Measurements from ENCODE around the gene GON4L.
"Not testable (repeated sequence)": the region's sequence is repeated elsewhere in the genome, so short reads cannot be mapped to it uniquely, and the experiment has no call there.

Gene GON4L

DNA sequence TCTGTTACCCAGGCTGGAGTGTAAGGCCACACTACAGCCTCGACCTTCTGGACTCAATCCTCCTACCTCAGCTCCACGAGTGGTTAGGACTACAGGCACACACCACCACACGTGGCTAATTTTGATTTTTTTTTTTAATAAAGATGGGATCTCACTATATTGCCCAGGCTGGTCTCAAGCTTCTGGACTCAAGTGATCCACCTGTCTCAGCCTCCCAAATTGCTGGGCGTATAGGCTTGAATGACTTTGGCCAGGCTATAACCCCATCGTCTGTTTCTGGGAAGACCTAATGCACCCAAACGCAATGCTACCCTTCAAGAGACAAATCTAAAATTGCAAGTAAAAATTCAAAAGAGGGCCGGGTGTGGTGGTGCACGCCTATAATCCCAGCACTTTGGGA, 116.0 kb downstream of the GON4L start:
- TF ChIP-seq, protein P1, sequence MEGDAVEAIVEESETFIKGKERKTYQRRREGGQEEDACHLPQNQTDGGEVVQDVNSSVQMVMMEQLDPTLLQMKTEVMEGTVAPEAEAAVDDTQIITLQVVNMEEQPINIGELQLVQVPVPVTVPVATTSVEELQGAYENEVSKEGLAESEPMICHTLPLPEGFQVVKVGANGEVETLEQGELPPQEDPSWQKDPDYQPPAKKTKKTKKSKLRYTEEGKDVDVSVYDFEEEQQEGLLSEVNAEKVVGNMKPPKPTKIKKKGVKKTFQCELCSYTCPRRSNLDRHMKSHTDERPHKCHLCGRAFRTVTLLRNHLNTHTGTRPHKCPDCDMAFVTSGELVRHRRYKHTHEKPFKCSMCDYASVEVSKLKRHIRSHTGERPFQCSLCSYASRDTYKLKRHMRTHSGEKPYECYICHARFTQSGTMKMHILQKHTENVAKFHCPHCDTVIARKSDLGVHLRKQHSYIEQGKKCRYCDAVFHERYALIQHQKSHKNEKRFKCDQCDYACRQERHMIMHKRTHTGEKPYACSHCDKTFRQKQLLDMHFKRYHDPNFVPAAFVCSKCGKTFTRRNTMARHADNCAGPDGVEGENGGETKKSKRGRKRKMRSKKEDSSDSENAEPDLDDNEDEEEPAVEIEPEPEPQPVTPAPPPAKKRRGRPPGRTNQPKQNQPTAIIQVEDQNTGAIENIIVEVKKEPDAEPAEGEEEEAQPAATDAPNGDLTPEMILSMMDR (IDR thresholded peaks at IDR 0.05; ENCODE audit: low read depth, low read length, missing control alignments), result no peak
- in situ Hi-C loops (cut with HindIII; ENCODE audit: low pct_ligation_motif_present, low sequenced_read_pairs), result no loop called here
- Histone ChIP-seq H3K27me3 (replicated peaks) (no peaks in the 10 kb centered on the region), H3K4me3 (ENCODE audit: low read depth, low read length) (no peak overlapping the region), H3K36me3 (replicated peaks) (peaks cover 29% of the 10 kb centered on the region), H3K27ac (no peak overlapping the region)
- no peak for DNase-seq

DNA sequence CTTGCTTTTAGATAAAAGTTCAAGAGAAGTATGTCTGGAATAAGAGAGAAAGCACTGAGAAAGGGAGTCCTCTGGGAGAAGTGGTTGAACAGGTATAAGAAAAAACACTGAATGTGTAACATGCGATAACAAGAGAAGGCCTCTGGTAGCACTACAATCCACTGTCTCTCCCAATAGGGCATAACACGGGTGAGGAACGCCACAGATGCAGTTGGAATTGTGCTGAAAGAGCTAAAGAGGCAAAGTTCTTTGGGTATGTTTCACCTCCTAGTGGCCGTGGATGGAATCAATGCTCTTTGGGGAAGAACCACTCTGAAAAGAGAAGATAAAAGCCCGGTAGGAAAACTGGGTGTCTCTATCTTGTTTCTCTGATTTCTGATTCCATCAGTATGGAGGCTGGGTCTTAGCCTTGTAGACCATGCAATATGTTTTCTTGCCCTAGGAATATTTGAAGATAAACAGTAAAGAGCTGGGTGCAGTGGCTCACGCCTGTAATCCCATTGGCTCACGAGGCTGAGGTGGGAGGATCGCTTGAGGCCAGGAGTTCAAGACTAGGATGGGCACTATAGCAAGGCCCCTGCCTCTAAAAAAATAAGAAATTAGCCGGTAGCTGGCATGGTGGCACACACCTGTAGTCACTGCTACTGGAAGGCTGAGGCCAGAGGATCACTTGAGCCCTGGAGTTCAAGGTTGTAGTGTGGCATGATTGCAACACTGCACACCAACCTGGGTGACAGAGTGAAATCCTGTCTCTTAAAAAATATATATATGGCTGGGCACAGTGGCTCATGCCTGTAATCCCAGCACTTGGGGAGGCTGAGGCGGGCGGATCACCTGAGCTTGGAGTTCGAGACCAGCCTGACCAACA, 127.7 kb downstream of the GON4L start:
- Histone ChIP-seq H3K27me3 (replicated peaks) (no peaks in the 10 kb centered on the region), H3K36me3 (replicated peaks) (peaks cover 49% of the 10 kb centered on the region), H3K27ac (no peak overlapping the region), H3K4me3 (ENCODE audit: low read depth, low read length) (no peak overlapping the region)
- TF ChIP-seq, protein P1 (IDR thresholded peaks at IDR 0.05; ENCODE audit: low read depth, low read length, missing control alignments), result peak; percentile 80
- peak; percentile 68 for DNase-seq
- in situ Hi-C loops (cut with HindIII; ENCODE audit: low pct_ligation_motif_present, low sequenced_read_pairs), result no loop called here

DNA sequence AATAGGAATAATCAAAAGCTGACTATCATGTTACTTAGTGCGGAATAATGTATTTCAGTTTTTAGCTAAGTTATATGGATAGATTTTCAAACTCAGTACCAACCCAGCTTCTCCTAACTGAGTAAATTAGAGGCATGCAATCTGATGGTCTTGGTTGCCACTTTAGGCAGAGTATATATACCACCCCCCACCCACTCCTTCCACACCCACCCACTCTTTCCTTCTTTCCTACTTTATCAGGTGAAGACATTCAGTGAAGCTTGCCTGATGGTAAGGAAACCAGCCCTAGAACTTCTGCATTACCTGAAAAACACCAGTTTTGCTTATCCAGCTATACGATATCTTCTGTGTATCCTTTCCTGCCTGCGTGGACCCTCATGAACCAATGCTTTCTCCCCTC, 131.9 kb downstream of the GON4L start:
- DNase-seq, result no peak
- TF ChIP-seq, protein P1 (IDR thresholded peaks at IDR 0.05; ENCODE audit: low read depth, low read length, missing control alignments), result no peak
- Histone ChIP-seq H3K27me3 (replicated peaks) (no peaks in the 10 kb centered on the region), H3K4me3 (ENCODE audit: low read depth, low read length) (no peak overlapping the region), H3K27ac (no peak overlapping the region), H3K36me3 (replicated peaks) (peaks cover 31% of the 10 kb centered on the region)
- in situ Hi-C loops (cut with HindIII; ENCODE audit: low pct_ligation_motif_present, low sequenced_read_pairs), result no loop called here

DNA sequence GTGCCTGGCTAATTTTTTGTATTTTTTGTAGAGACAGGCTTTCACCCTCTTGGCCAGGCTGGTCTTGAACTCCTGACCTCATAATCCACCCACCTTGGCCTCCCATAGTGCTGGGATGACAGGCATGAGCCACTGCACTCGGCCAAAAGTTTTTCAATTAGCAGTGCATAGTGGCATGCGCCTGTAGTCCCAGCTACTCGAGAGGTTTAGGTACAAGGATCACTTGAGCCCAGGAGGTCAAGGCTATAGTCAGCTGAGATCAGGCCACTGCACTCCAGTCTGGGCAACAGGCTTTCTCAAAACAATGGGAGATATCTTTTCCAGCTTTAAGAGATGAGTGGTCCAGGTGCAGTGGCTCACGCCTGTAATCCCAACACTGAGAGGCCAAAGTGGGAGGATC, 137.3 kb downstream of the GON4L start:
- Histone ChIP-seq H3K4me3 (ENCODE audit: low read depth, low read length) (no peak overlapping the region), H3K27ac (no peak overlapping the region), H3K27me3 (replicated peaks) (no peaks in the 10 kb centered on the region), H3K36me3 (replicated peaks) (peaks cover 12% of the 10 kb centered on the region)
- in situ Hi-C loops (cut with HindIII; ENCODE audit: low pct_ligation_motif_present, low sequenced_read_pairs), result no loop called here
- TF ChIP-seq, protein P1 (IDR thresholded peaks at IDR 0.05; ENCODE audit: low read depth, low read length, missing control alignments), result no peak
- no peak for DNase-seq

DNA sequence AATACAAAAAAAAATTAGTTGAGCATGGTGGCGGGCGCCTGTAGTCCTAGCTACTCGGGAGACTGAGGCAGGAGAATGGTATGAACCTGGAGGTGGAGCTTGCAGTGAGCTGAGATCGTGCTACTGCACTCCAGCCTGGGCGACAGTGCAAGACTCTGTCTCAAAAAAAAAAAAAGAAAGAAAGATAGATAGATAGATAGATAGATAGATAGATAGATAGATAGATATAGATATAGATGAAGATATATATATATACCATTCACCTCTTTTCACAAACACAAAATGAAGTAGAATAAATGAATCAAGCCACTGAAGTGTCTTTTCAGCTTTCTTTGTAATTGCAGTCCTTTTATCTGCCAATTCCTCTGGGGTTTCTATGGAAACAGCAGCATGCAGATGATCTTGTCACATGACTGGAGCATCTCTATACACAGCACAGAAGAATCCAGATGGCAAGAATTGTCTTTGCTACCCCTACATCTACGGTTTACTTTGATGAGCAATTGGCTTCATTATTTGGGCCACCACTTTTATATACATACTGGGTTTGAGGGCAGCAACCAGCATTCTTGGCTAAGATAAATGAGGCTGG, 138.4 kb downstream of the GON4L start:
- in situ Hi-C loops (cut with HindIII; ENCODE audit: low pct_ligation_motif_present, low sequenced_read_pairs); H3K4me3 ChIP-seq (ENCODE audit: low read depth, low read length); H3K27me3 ChIP-seq (replicated peaks); DNase-seq; H3K27ac ChIP-seq: not testable (repeated sequence)
- H3K36me3 ChIP-seq (replicated peaks), result peaks cover 14% of the 10 kb centered on the region

DNA sequence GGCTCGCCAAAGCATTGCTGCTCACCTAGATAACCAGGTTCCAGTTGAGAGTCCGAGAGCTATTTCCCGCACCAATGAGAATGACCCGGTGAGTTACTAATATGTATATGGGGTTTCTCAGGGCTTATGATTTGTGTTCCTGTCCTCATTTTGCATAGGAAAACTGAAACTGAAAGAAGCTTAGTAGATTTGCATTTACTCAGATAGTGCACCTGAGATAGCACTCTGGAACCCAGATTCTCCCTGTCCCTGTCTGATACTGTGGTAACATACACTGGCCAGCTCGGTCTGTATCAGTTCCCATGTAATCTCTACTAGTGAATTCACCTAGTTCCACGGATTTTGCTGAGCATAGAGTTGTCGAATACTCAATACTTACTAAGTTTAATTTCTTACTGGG, 140.0 kb downstream of the GON4L start:
- no peaks in the 10 kb centered on the region for H3K27me3 ChIP-seq (replicated peaks)
- TF ChIP-seq, protein P1 (IDR thresholded peaks at IDR 0.05; ENCODE audit: low read depth, low read length, missing control alignments), result no peak
- peaks cover 20% of the 10 kb centered on the region for H3K36me3 ChIP-seq (replicated peaks)
- H3K4me3 ChIP-seq (ENCODE audit: low read depth, low read length), result no peak overlapping the region
- in situ Hi-C loops (cut with HindIII; ENCODE audit: low pct_ligation_motif_present, low sequenced_read_pairs), result no loop called here
- no peak overlapping the region for H3K27ac ChIP-seq
- no peak for DNase-seq

All from brain microvascular endothelial cell (primary cell).